ENCODE measurements around the gene RAB11FIP3.
"Not testable (repeated sequence)": the region's sequence is repeated elsewhere in the genome, so short reads cannot be mapped to it uniquely, and the experiment has no call there.

Gene RAB11FIP3

GRCh38 chr16:492211-492875 is 66.9 kb downstream of the RAB11FIP3 start:
- DNase-seq (ENCODE audit: low read depth in 3 of 3): no peak

- DNase-seq (ENCODE audit: low read depth in 3 of 3): not testable (repeated sequence)
Measured at GRCh38 chr16:494676-495075, 69.2 kb downstream of the RAB11FIP3 start.

GRCh38 chr16:495127-495748 is 69.8 kb downstream of the RAB11FIP3 start:
- DNase-seq (ENCODE audit: low read depth in 3 of 3): peak in 1 of 3 experiments; percentile 9

- no peak for DNase-seq (ENCODE audit: low read depth in 3 of 3)
Measured at GRCh38 chr16:496097-496886, 70.8 kb downstream of the RAB11FIP3 start.

- DNase-seq (ENCODE audit: low read depth in 3 of 3): no peak
Measured at GRCh38 chr16:497258-497657, 71.8 kb downstream of the RAB11FIP3 start.

- no peak for DNase-seq (ENCODE audit: low read depth in 3 of 3)
Measured at GRCh38 chr16:499924-500323, 74.5 kb downstream of the RAB11FIP3 start.

- DNase-seq (ENCODE audit: low read depth in 3 of 3): no peak
Measured at GRCh38 chr16:500709-501108, 75.3 kb downstream of the RAB11FIP3 start.

GRCh38 chr16:502179-502943 is 76.9 kb downstream of the RAB11FIP3 start:
- no peak for DNase-seq (ENCODE audit: low read depth in 3 of 3)

GRCh38 chr16:503150-504071 is 78.0 kb downstream of the RAB11FIP3 start:
- DNase-seq (ENCODE audit: low read depth in 3 of 3): no peak

GRCh38 chr16:505479-506245 is 80.2 kb downstream of the RAB11FIP3 start:
- no peak for DNase-seq (ENCODE audit: low read depth in 3 of 3)

GRCh38 chr16:506246-506546 is 80.7 kb downstream of the RAB11FIP3 start:
- no peak for DNase-seq (ENCODE audit: low read depth in 3 of 3)

GRCh38 chr16:507527-507926 is 82.1 kb downstream of the RAB11FIP3 start:
- not testable (repeated sequence) for DNase-seq (ENCODE audit: low read depth in 3 of 3)

GRCh38 chr16:507996-508395 is 82.5 kb downstream of the RAB11FIP3 start:
- DNase-seq (ENCODE audit: low read depth in 3 of 3): no peak

- DNase-seq (ENCODE audit: low read depth in 3 of 3): no peak
Measured at GRCh38 chr16:508884-509736, 83.7 kb downstream of the RAB11FIP3 start.

GRCh38 chr16:510066-510825 is 84.8 kb downstream of the RAB11FIP3 start:
- DNase-seq (ENCODE audit: low read depth in 3 of 3): no peak

GRCh38 chr16:512802-513201 is 87.4 kb downstream of the RAB11FIP3 start:
- no peak for DNase-seq (ENCODE audit: low read depth in 3 of 3)

GRCh38 chr16:513950-514349 is 88.5 kb downstream of the RAB11FIP3 start:
- no peak for DNase-seq (ENCODE audit: low read depth in 3 of 3)

- no peak for DNase-seq (ENCODE audit: low read depth in 3 of 3)
Measured at GRCh38 chr16:515175-515938, 89.9 kb downstream of the RAB11FIP3 start.
